HL-60 (cell line): Measurements from ENCODE around the gene MFAP5.

Source experiments
- DNase-seq, 2 experiments: peaks; one replicate each; pipeline ENCODE4 v3.0.0-alpha.2; 2010 to 2020; ENCODE audit warnings: low read depth in 1 of 2, low spot score in 1 of 2
- H3K27ac ChIP-seq: fragments of 250-450 bp; sonication (Bioruptor Pico); replicated peaks from 2 replicates; pipeline ENCODE4 v1.5.1; 2020; ENCODE audit warnings: mild to moderate bottlenecking, moderate library complexity
- H3K27me3 ChIP-seq: fragments of 250-450 bp; sonication (Bioruptor Pico); 2 replicates; pipeline ENCODE4 v1.5.1; 2021; ENCODE audit warnings: mild to moderate bottlenecking, moderate library complexity; ENCODE audit not compliant: insufficient read depth, poor library complexity, severe bottlenecking
- H3K4me3 ChIP-seq: replicated peaks from 2 replicates; pipeline ENCODE4 v1.5.1; 2011; ENCODE audit warnings: mild to moderate bottlenecking, control low read depth, low read length; ENCODE audit not compliant: insufficient read depth
- CTCF ChIP-seq: IDR thresholded peaks from one replicate; pipeline ENCODE4 v1.5.1; 2011; ENCODE audit warnings: low read length, control low read depth, inconsistent platforms; ENCODE audit not compliant: insufficient read depth
- GABPA ChIP-seq: IDR thresholded peaks from 2 replicates; pipeline ENCODE4 v1.6.1; 2012; ENCODE audit warnings: low read depth
- POLR2AphosphoS5 ChIP-seq: IDR thresholded peaks from 2 replicates; pipeline ENCODE4 v1.6.1; 2012; ENCODE audit warnings: low read depth
- SPI1 ChIP-seq: IDR thresholded peaks from 2 replicates; pipeline ENCODE4 v1.6.1; 2012; ENCODE audit warnings: low read depth, mild to moderate bottlenecking, borderline replicate concordance
- TF ChIP-seq, protein P1 (sequence below): IDR thresholded peaks from 2 replicates; pipeline ENCODE4 v1.6.1; 2012; ENCODE audit warnings: low read depth; ENCODE audit not compliant: insufficient replicate concordance

Gene MFAP5

DNA sequence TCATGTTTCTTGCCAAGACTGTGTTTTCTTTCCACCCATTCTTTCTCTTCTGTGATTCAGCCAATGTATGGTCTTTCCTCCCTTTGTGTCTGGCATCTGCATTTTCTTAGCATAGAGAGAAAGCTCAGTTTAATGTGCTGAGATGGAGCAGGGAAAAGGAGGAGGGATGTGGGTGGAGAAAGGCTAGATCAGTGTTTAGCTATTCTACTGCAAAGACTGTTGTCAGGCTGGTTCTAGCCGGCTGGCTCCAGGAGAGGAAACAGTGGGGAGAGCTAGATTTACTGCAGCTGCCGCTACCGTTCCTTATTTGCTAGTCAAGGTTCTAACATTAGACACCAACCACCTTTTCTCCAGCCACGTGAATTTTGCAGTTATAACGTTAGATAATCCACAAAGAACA is 29.9 kb upstream of the MFAP5 start:
- no peak for TF ChIP-seq GABPA
- no peak for TF ChIP-seq SPI1
- no peak for TF ChIP-seq CTCF
- TF ChIP-seq, protein P1, sequence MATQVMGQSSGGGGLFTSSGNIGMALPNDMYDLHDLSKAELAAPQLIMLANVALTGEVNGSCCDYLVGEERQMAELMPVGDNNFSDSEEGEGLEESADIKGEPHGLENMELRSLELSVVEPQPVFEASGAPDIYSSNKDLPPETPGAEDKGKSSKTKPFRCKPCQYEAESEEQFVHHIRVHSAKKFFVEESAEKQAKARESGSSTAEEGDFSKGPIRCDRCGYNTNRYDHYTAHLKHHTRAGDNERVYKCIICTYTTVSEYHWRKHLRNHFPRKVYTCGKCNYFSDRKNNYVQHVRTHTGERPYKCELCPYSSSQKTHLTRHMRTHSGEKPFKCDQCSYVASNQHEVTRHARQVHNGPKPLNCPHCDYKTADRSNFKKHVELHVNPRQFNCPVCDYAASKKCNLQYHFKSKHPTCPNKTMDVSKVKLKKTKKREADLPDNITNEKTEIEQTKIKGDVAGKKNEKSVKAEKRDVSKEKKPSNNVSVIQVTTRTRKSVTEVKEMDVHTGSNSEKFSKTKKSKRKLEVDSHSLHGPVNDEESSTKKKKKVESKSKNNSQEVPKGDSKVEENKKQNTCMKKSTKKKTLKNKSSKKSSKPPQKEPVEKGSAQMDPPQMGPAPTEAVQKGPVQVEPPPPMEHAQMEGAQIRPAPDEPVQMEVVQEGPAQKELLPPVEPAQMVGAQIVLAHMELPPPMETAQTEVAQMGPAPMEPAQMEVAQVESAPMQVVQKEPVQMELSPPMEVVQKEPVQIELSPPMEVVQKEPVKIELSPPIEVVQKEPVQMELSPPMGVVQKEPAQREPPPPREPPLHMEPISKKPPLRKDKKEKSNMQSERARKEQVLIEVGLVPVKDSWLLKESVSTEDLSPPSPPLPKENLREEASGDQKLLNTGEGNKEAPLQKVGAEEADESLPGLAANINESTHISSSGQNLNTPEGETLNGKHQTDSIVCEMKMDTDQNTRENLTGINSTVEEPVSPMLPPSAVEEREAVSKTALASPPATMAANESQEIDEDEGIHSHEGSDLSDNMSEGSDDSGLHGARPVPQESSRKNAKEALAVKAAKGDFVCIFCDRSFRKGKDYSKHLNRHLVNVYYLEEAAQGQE: no peak
- no peak for TF ChIP-seq POLR2AphosphoS5
- no peak overlapping the region for H3K4me3 ChIP-seq
- H3K27ac ChIP-seq: no peak overlapping the region
- no peak for DNase-seq
- H3K27me3 ChIP-seq: peaks cover 31% of the 10 kb centered on the region

DNA sequence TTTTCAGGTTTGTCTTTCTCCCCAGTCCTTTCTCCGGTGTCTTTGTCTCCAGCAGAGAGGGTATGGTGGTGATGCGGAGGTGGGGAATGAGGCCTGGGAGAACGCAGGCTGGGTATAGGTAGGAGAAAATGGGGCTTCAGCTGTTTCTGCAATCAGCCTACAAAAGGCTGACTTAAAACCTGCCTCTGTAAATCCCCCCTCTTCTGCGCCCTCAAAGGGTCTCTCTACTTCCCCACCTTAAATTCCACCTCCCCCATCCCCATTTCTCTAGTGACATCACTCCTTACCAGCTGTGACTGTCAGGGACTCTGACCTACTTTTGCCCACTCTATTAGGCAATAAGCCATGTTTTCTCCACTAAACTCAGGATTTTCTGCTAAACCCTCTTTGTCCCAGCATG is 27.1 kb upstream of the MFAP5 start:
- DNase-seq: no peak
- TF ChIP-seq SPI1 (no peak), POLR2AphosphoS5 (no peak), GABPA (no peak), CTCF (no peak)
- TF ChIP-seq, protein P1: no peak
- Histone ChIP-seq H3K4me3 (no peak overlapping the region), H3K27ac (no peak overlapping the region), H3K27me3 (peaks cover 19% of the 10 kb centered on the region)

- Histone ChIP-seq H3K27ac (no peak overlapping the region), H3K27me3 (peaks cover 18% of the 10 kb centered on the region), H3K4me3 (no peak overlapping the region)
- TF ChIP-seq POLR2AphosphoS5: no peak
- TF ChIP-seq, protein P1: no peak
- no peak for TF ChIP-seq SPI1
- TF ChIP-seq CTCF: no peak
- no peak for TF ChIP-seq GABPA
- no peak for DNase-seq
Measured at GRCh38 chr12:8687846-8688601, 25.4 kb upstream of the MFAP5 start.
